Measurements from ENCODE around the gene SLC39A13. TPM values are rescaled to one million over a fixed set of nuclear protein-coding genes. Genes with fewer than 3 reads are reported as not detected.
A peak's percentile ranks its signal among the peaks of the same experiment; 100 is the strongest.

SLC39A13 gene
- total RNA-seq, 4 donors from 2014 or later = 19.9 to 56.9 (median 43.1) TPM

DNA sequence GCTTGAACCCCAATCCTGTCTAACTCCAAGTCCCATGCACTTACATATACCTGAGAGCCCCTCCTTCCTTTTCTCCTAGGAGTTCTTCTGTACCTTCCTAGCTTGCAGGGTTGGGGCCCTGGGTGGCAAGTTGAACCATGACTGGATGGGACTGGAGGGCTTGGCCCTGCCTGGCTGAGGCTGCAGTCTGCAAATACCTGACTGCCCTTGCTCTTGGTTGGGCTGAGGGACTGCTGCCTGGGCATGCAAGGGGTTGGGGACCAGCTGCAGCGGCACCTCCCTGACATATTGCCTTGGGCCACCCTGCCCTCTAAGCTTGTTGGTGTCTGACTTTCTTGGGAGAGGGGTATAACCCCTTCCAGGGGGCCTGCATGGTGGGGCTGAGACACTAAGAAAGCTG is 9.8 kb upstream of the SLC39A13 start:
- Histone ChIP-seq H3K36me3 (no peaks in the 10 kb centered on the region), H3K9me3 (no peaks in the 10 kb centered on the region), H3K4me1 (peaks cover 7 to 30% (median 23%) of the 10 kb centered on the region in 4 donors), H3K27ac (no peak overlapping the region), H3K27me3 (no peaks in the 10 kb centered on the region), H3K4me3 (no peak overlapping the region)
- no peak for TF ChIP-seq POLR2A (IDR thresholded peaks at IDR 0.05)
- no peak for TF ChIP-seq EP300 (IDR thresholded peaks at IDR 0.05; ENCODE audit: low read depth)
- no peak for TF ChIP-seq POLR2AphosphoS5 (IDR thresholded peaks at IDR 0.05)
- TF ChIP-seq, protein P1, sequence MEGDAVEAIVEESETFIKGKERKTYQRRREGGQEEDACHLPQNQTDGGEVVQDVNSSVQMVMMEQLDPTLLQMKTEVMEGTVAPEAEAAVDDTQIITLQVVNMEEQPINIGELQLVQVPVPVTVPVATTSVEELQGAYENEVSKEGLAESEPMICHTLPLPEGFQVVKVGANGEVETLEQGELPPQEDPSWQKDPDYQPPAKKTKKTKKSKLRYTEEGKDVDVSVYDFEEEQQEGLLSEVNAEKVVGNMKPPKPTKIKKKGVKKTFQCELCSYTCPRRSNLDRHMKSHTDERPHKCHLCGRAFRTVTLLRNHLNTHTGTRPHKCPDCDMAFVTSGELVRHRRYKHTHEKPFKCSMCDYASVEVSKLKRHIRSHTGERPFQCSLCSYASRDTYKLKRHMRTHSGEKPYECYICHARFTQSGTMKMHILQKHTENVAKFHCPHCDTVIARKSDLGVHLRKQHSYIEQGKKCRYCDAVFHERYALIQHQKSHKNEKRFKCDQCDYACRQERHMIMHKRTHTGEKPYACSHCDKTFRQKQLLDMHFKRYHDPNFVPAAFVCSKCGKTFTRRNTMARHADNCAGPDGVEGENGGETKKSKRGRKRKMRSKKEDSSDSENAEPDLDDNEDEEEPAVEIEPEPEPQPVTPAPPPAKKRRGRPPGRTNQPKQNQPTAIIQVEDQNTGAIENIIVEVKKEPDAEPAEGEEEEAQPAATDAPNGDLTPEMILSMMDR (IDR thresholded peaks at IDR 0.05) = no peak
- no peak for DNase-seq
- 100% methylated on average over 1 of the region's 1 CpG; no CpG with 5 or more reads in 1 of the 2 donors for WGBS, 2 donors (ENCODE audit: low coverage in 1 of 2)
- intact Hi-C loops (cut with DNase I; ENCODE audit: low total_unique reads) (no loop called here), in situ Hi-C loops (cut with MboI; ENCODE audit: low pct_ligation_motif_present in 1 of 4, low pct_unique_long_range_greater_than_20kb in 1 of 4, low sequenced_read_pairs in 3 of 4) (no loop called here)

DNA sequence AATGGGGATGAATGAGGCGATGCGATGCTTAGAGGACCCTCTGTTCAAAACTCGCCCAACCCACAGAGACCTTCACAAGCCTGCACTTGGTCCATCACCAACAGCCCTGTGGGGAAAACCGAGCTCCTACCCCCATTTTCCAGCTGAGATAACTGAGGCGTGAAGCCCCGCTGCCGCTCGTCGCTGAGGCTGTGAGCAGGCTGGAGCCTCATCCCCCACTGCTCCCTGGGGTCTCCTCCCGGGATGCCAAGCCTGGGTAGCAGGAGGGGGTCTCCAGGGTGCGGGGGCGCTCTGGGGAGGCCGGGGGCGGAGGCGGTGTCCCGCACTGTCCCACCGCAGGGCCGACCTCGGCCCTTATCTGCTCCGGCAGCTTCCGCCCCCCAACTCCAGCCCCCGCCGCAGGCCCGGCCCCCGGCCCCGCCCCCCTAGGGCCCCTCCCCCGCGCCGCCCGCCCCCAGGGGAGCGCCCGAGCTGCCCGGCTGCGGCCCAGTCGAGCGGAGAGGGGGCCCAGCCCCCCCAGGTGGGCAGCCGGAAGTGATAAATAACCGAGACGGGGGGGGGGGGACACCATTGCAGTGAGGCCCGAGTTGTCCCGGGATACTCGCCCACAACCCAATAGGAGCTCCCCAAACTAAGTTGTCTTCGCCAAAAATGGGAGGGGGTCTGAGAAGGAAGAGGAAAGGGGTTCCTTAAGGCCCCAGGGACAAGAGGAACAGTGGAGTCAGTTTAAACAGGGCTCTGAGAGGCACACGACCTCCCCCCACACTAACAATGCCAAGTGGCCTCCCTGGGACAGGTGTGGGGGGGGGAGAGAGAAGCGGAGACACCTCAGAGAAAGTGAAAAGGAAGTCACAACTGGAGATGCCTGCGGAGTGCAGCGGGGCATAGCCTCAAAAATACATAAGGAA is 8.3 kb upstream of the SLC39A13 start:
- in situ Hi-C loops (cut with MboI; ENCODE audit: low pct_ligation_motif_present in 1 of 4, low pct_unique_long_range_greater_than_20kb in 1 of 4, low sequenced_read_pairs in 3 of 4) = no loop called here
- 21% methylated on average over 12 of the region's 47 CpGs; no CpG with 5 or more reads in 1 of the 2 donors for WGBS, 2 donors (ENCODE audit: low coverage in 1 of 2)
- peak overlapping the region; percentile 73 to 82 (median 78) for H3K27ac ChIP-seq
- DNase-seq = peak; percentile 47
- H3K9me3 ChIP-seq = no peaks in the 10 kb centered on the region
- no peaks in the 10 kb centered on the region for H3K27me3 ChIP-seq
- no peaks in the 10 kb centered on the region for H3K36me3 ChIP-seq
- H3K4me1 ChIP-seq = peaks cover 3 to 19% (median 17%) of the 10 kb centered on the region in 4 donors
- intact Hi-C loops (cut with DNase I; ENCODE audit: low total_unique reads) = no loop called here
- peak overlapping the region; percentile 45 to 70 (median 56) for H3K4me3 ChIP-seq
- TF ChIP-seq POLR2A (IDR thresholded peaks at IDR 0.05) = peak; percentile 42
- no peak for TF ChIP-seq EP300 (IDR thresholded peaks at IDR 0.05; ENCODE audit: low read depth)
- TF ChIP-seq, protein P1 (IDR thresholded peaks at IDR 0.05) = no peak
- TF ChIP-seq POLR2AphosphoS5 (IDR thresholded peaks at IDR 0.05) = peak in 2 of 3 donors; percentile 43 to 48

DNA sequence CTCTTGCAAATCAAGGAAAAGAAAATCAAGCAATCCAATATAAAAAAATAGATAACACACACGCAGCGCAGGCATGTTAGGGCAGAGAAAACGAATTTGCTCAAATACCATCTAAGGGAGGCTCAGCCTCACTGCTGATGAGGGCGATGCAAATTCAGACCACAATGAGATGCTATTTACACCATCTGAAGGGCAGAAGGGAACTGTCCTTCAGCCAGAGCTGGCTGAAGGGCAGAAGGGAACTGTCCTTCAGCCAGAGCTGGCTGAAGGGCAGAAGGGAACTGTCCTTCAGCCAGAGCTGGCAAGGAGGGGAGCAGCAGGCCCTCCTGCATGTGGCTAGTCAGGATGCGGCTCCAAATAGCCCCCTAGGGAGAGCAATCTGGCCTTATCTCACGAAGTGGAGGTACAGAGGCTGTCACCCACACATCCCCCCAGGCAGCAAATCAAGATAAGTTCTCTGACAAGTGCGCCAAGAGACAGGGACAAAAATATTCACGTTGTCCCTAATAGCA is 7.6 kb upstream of the SLC39A13 start:
- H3K4me1 ChIP-seq = peaks cover 3 to 18% (median 16%) of the 10 kb centered on the region in 4 donors
- in situ Hi-C loops (cut with MboI; ENCODE audit: low pct_ligation_motif_present in 1 of 4, low pct_unique_long_range_greater_than_20kb in 1 of 4, low sequenced_read_pairs in 3 of 4) = no loop called here
- TF ChIP-seq, protein P1 (IDR thresholded peaks at IDR 0.05) = no peak
- no peaks in the 10 kb centered on the region for H3K36me3 ChIP-seq
- H3K27ac ChIP-seq = peak overlapping the region; percentile 73 to 82 (median 78)
- 17 to 46% methylated on average over 6 to 8 of the region's 8 CpGs for WGBS, 2 donors (ENCODE audit: low coverage in 1 of 2)
- H3K4me3 ChIP-seq = peak overlapping the region in 2 of 4 donors; percentile 48 to 64
- H3K27me3 ChIP-seq = no peaks in the 10 kb centered on the region
- intact Hi-C loops (cut with DNase I; ENCODE audit: low total_unique reads) = no loop called here
- H3K9me3 ChIP-seq = no peaks in the 10 kb centered on the region
- no peak for DNase-seq

DNA sequence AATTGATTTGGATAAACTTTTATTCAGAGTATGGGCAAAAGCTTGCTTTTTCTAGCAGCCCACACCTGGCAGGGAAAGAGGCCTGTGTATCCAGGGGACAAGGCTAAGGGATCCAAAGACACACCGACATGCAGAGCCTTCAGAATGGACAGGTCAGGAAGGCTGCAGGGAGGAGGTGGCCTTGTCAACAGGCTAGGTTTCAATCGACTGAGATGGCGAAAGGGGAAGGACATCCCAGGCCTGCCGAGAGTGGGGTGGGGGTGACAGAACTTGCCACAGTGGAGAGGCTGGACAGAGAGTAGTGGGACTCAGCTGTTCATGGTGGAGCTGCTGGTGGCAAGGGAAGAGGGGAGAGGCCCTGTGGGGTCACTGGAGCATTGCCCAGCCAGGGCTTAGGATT is 5.3 kb upstream of the SLC39A13 start:
- no peaks in the 10 kb centered on the region for H3K9me3 ChIP-seq
- peaks cover 11 to 31% (median 26%) of the 10 kb centered on the region in 4 donors for H3K4me1 ChIP-seq
- no peaks in the 10 kb centered on the region for H3K27me3 ChIP-seq
- DNase-seq = no peak
- no peak overlapping the region for H3K4me3 ChIP-seq
- WGBS, 2 donors (ENCODE audit: low coverage in 1 of 2) = 76% methylated on average over 4 of the region's 4 CpGs; no CpG with 5 or more reads in 1 of the 2 donors
- in situ Hi-C loops (cut with MboI; ENCODE audit: low pct_ligation_motif_present in 1 of 4, low pct_unique_long_range_greater_than_20kb in 1 of 4, low sequenced_read_pairs in 3 of 4) (no loop called here), intact Hi-C loops (cut with DNase I; ENCODE audit: low total_unique reads) (no loop called here)
- TF ChIP-seq POLR2A (IDR thresholded peaks at IDR 0.05) (no peak), POLR2AphosphoS5 (IDR thresholded peaks at IDR 0.05) (no peak), EP300 (IDR thresholded peaks at IDR 0.05; ENCODE audit: low read depth) (no peak)
- TF ChIP-seq, protein P1 (IDR thresholded peaks at IDR 0.05) = no peak
- H3K27ac ChIP-seq = no peak overlapping the region
- H3K36me3 ChIP-seq = no peaks in the 10 kb centered on the region

Measured in transverse colon (tissue), 4 donors.